Keratinocyte (primary cell): Measurements from ENCODE around the gene CAP1. TPM values are rescaled to one million over a fixed set of nuclear protein-coding genes. Genes with fewer than 3 reads are reported as not detected.
A peak's percentile ranks its signal among the peaks of the same experiment; 100 is the strongest.

Experiments
- DNase-seq: peaks from one replicate; pipeline ENCODE4 v3.0.0-alpha.2; 2011; ENCODE audit warnings: low read depth, missing footprints, low spot score
- FAIRE-seq: peaks from 2 replicates; lab custom pipeline; 2011; peaks lifted over from hg19 to GRCh38; lab: Jason Lieb, UNC
- H2AFZ ChIP-seq: 2 replicates; pipeline ENCODE4 v1.6.0; 2012; ENCODE audit warnings: low read length, control low read depth, inconsistent platforms; ENCODE audit not compliant: control insufficient read depth
- H3K27ac ChIP-seq: 2 replicates; pipeline ENCODE4 v1.5.1; 2011; ENCODE audit warnings: low read length; ENCODE audit not compliant: control insufficient read depth, insufficient read depth
- H3K27me3 ChIP-seq: 3 replicates; pipeline ENCODE4 v1.6.0; 2011; ENCODE audit warnings: low read length; ENCODE audit not compliant: control insufficient read depth, insufficient read depth; ENCODE audit errors: extremely low read depth
- H3K36me3 ChIP-seq, 2 experiments: 2 replicates in 1 of 2; 3 replicates in 1 of 2; pipeline ENCODE4 v1.5.1; 2011; ENCODE audit warnings: low read length in 2 of 2, mild to moderate bottlenecking in 1 of 2; ENCODE audit not compliant: control insufficient read depth in 2 of 2, insufficient read depth in 2 of 2; ENCODE audit errors: extremely low read depth in 1 of 2
- H3K4me1 ChIP-seq: 3 replicates; pipeline ENCODE4 v1.5.1; 2011; ENCODE audit warnings: low read length; ENCODE audit not compliant: control insufficient read depth, insufficient read depth; ENCODE audit errors: extremely low read depth
- H3K4me2 ChIP-seq: 3 replicates; pipeline ENCODE4 v1.6.0; 2011; ENCODE audit warnings: low read depth, low read length; ENCODE audit not compliant: control insufficient read depth, insufficient read depth; ENCODE audit errors: extremely low read depth
- H3K4me3 ChIP-seq, 3 experiments: fragments of 200-600 bp in 1 of 3; sonication (generic) in 1 of 3; 2 replicates in 2 of 3; 3 replicates in 1 of 3; pipeline ENCODE4 v1.5.1; 2011 to 2016; ENCODE audit warnings: low read length in 3 of 3, mild to moderate bottlenecking in 3 of 3, control low read depth in 2 of 3, inconsistent platforms in 1 of 3, low read depth in 1 of 3, mixed read lengths in 1 of 3, mixed run types in 1 of 3, moderate library complexity in 1 of 3; ENCODE audit not compliant: control insufficient read depth in 2 of 3, insufficient read depth in 2 of 3; ENCODE audit errors: extremely low read depth in 1 of 3
- H3K79me2 ChIP-seq: 2 replicates; pipeline ENCODE4 v1.6.0; 2012; ENCODE audit warnings: low read length; ENCODE audit not compliant: control insufficient read depth, insufficient read depth
- H3K9ac ChIP-seq: 3 replicates; pipeline ENCODE4 v1.6.0; 2011; ENCODE audit warnings: low read length; ENCODE audit not compliant: control insufficient read depth, insufficient read depth; ENCODE audit errors: extremely low read depth
- H3K9me1 ChIP-seq: 3 replicates; pipeline ENCODE4 v1.6.0; 2011; ENCODE audit warnings: low read length; ENCODE audit not compliant: control insufficient read depth, insufficient read depth; ENCODE audit errors: extremely low read depth
- H3K9me3 ChIP-seq: 2 replicates; pipeline ENCODE4 v1.5.1; 2012; ENCODE audit warnings: low read depth, low read length; ENCODE audit not compliant: control insufficient read depth
- H4K20me1 ChIP-seq: 3 replicates; pipeline ENCODE4 v1.6.0; 2011; ENCODE audit warnings: low read length; ENCODE audit not compliant: control insufficient read depth, insufficient read depth; ENCODE audit errors: extremely low read depth
- EZH2 ChIP-seq: IDR thresholded peaks from one replicate; pipeline ENCODE4 v1.6.1; 2012; ENCODE audit warnings: inconsistent platforms, mild to moderate bottlenecking, low read length, moderate library complexity
- dilution Hi-C: fragments of 300-500 bp; cut with MboI; formaldehyde crosslinking; loops from one replicate; pipeline ENCODE4 v1.7.0; 2020; ENCODE audit warnings: low sequenced_read_pairs; ENCODE audit not compliant: extremely low pct_ligation_motif_present
- polyA plus RNA-seq, 5 experiments: library from polyadenylated mRNA; depleted of rRNA in 3 of 5; stranded (reverse) in 3 of 5; stranded (forward) in 1 of 5; unstranded in 1 of 5; fragments of >200 nt; gene quantifications; 1 replicate in 1 of 5; 2 replicates in 3 of 5; 3 replicates in 1 of 5; pipeline versions ENCODE4 v1.2.1 to v1.2.3, GENCODE V29; 2011 to 2012; ENCODE audit warnings: missing spikeins in 2 of 5, low read depth in 1 of 5, low replicate concordance in 1 of 5
- TF ChIP-seq, protein P1 (sequence below), 3 experiments: IDR thresholded peaks in 1 of 3; conservative IDR thresholded peaks in 1 of 3; optimal IDR thresholded peaks in 1 of 3; 2 replicates in 2 of 3; 3 replicates in 1 of 3; pipeline versions ENCODE3 to v1.5.1; 2011; ENCODE audit warnings: low read length in 3 of 3, mild to moderate bottlenecking in 3 of 3, moderate library complexity in 2 of 3, control low read depth in 1 of 3, inconsistent platforms in 1 of 3; ENCODE audit not compliant: insufficient read depth in 2 of 3; ENCODE audit errors: extremely low read depth in 1 of 3

CAP1 gene
- polyA plus RNA-seq, 1 donor (not counting 4 experiments of a cell fraction or from before 2014, with no cell fraction given): 959 TPM

DNA sequence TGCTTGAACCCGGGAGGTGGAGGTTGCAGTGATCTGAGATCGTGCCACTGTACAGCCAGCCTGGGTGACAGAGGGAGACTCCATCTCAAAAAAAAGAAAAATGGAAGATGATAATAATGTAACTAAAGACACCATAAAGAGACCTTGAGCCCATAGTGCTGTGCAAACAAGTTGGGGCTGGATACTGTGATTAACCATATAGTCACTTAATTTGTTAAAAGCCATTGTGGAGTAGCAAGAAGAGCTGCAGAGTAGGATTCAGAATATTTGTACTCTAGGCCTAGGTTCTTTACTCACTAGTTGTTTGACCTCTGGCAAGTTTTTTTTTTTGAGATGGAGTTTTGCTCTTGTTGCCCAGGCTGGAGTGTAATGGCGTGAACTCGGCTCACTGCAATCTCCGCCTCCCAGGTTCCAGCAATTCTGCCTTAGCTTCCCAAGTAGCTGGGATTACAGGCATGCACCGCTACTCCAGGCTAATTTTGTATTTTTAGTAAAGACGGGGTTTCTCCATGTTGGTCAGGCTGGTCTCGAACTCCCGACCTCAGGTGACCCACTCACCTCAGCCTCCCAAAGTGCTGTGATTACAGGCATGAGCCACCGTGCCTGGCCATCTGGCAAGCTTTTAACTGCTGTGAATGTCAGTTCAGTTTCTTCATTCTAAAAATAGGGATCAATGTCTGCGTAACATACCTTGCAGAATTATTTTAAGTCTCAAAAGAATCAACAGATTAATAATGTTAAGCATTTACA is 12.8 kb downstream of the CAP1 start:
- H2AFZ ChIP-seq: no peak overlapping the region
- H3K4me2 ChIP-seq: peak overlapping the region; percentile 9
- TF ChIP-seq EZH2: no peak
- TF ChIP-seq, protein P1, sequence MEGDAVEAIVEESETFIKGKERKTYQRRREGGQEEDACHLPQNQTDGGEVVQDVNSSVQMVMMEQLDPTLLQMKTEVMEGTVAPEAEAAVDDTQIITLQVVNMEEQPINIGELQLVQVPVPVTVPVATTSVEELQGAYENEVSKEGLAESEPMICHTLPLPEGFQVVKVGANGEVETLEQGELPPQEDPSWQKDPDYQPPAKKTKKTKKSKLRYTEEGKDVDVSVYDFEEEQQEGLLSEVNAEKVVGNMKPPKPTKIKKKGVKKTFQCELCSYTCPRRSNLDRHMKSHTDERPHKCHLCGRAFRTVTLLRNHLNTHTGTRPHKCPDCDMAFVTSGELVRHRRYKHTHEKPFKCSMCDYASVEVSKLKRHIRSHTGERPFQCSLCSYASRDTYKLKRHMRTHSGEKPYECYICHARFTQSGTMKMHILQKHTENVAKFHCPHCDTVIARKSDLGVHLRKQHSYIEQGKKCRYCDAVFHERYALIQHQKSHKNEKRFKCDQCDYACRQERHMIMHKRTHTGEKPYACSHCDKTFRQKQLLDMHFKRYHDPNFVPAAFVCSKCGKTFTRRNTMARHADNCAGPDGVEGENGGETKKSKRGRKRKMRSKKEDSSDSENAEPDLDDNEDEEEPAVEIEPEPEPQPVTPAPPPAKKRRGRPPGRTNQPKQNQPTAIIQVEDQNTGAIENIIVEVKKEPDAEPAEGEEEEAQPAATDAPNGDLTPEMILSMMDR (optimal IDR thresholded peaks at IDR 0.05 in 1 of 3, IDR thresholded peaks at IDR 0.05 in 1 of 3, conservative IDR thresholded peaks at IDR 0.05 in 1 of 3; ENCODE audit: extremely low read depth in 1 of 3, insufficient read depth in 2 of 3, low read length in 3 of 3): no peak
- H3K36me3 ChIP-seq: peaks cover 13 to 25% of the 10 kb centered on the region in 2 experiments
- dilution Hi-C loops: no loop called here
- H3K9me3 ChIP-seq: no peaks in the 10 kb centered on the region
- H4K20me1 ChIP-seq: peaks cover 22% of the 10 kb centered on the region
- no peak overlapping the region for H3K27ac ChIP-seq
- H3K27me3 ChIP-seq: no peaks in the 10 kb centered on the region
- H3K79me2 ChIP-seq: peaks cover 93% of the 10 kb centered on the region
- H3K4me3 ChIP-seq: no peak overlapping the region
- DNase-seq (no peak), FAIRE-seq (no peak)
- H3K9ac ChIP-seq: no peak overlapping the region
- peaks cover 40% of the 10 kb centered on the region for H3K4me1 ChIP-seq
- H3K9me1 ChIP-seq: peaks cover 4% of the 10 kb centered on the region

DNA sequence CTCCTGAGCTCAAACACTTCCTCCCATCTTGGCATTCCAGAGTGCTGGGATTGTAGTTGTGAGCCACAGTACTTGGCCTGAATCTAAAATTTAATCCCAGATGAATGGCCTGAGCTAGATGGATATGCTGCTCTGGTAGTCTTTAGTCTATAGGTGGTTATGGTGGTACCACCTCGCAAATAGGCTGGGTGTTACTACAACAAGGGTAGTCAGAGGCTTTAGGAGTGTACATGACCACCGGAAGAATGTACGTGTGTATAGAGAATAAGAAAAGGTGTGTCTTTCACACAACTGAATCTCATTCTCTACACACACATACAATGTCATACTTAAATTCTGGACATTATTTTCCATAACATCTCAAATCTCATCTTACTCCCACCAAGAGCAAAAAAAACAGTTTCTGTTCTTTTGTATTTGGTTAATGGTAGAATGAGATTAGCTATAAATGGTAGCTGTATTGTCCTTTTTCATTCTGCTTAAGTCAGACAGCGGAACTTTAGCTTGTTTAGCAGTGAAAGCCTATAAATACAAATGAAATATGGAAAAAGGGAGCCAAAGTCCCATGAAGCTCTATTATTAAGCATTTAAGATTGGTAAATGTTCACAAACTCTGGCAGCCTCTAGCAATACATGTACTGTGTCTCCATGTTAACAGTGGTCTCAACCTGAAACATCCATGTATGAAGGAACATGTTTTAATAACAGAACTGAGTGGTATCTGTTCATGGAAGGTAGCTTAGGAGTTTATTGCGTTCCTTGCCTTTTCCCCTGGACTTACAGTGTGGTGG is 16.2 kb downstream of the CAP1 start:
- Histone ChIP-seq H3K4me3 (no peak overlapping the region), H3K27ac (no peak overlapping the region), H2AFZ (no peak overlapping the region), H3K79me2 (peaks cover 84% of the 10 kb centered on the region), H3K9me1 (peaks cover 8% of the 10 kb centered on the region), H3K9me3 (no peaks in the 10 kb centered on the region), H3K4me1 (peaks cover 54% of the 10 kb centered on the region), H3K36me3 (peaks cover 19 to 34% of the 10 kb centered on the region in 2 experiments), H4K20me1 (peaks cover 14% of the 10 kb centered on the region), H3K9ac (no peak overlapping the region), H3K4me2 (no peak overlapping the region), H3K27me3 (no peaks in the 10 kb centered on the region)
- dilution Hi-C loops: no loop called here
- no peak for TF ChIP-seq EZH2
- TF ChIP-seq, protein P1 (optimal IDR thresholded peaks at IDR 0.05 in 1 of 3, IDR thresholded peaks at IDR 0.05 in 1 of 3, conservative IDR thresholded peaks at IDR 0.05 in 1 of 3; ENCODE audit: extremely low read depth in 1 of 3, insufficient read depth in 2 of 3, low read length in 3 of 3): no peak
- FAIRE-seq: peak; percentile 36
- DNase-seq: no peak
